ENCODE results near the gene FAM174C.

FAM174C gene

GRCh38 chr19:1321539-1321938, 46.2 kb downstream of the FAM174C start:
- no peak for DNase-seq (ENCODE audit: low spot score)

GRCh38 chr19:1322198-1322981, 47.1 kb downstream of the FAM174C start:
- no peak for DNase-seq (ENCODE audit: low spot score)

GRCh38 chr19:1324249-1324805, 49.0 kb downstream of the FAM174C start:
- DNase-seq (ENCODE audit: low spot score), result no peak

- DNase-seq (ENCODE audit: low spot score), result peak; percentile 87
These were observed 49.7 kb downstream of the FAM174C start for GRCh38 chr19:1324806-1325567.

- DNase-seq (ENCODE audit: low spot score), result no peak
These were observed 50.4 kb downstream of the FAM174C start for GRCh38 chr19:1325568-1326294.

GRCh38 chr19:1327125-1327524, 51.8 kb downstream of the FAM174C start:
- DNase-seq (ENCODE audit: low spot score), result no peak
